Right atrium auricular region (tissue), 2 donors: ENCODE measurements around the gene NRP1. TPM values are rescaled to one million over a fixed set of nuclear protein-coding genes. Genes with fewer than 3 reads are reported as not detected.
A peak's percentile ranks its signal among the peaks of the same experiment; 100 is the strongest.

Experiments
- DNase-seq: peaks from one replicate; pipeline ENCODE4 v3.0.0-alpha.2; 2019; ENCODE audit warnings: low spot score
- H3K27ac ChIP-seq, 2 donors: fragments of 200-600 bp; sonication (generic); 1 replicate in 1 of 2; 2 replicates in 1 of 2; pipeline ENCODE4 v1.5.1; 2016 to 2019
- H3K27me3 ChIP-seq, 2 donors: fragments of 200-600 bp; sonication (generic); one replicate each; pipeline versions ENCODE4 v1.5.1 to v1.6.0; 2017 to 2019
- H3K36me3 ChIP-seq: fragments of 200-600 bp; sonication (generic); one replicate; pipeline ENCODE4 v1.5.1; 2016
- H3K4me1 ChIP-seq, 2 donors: fragments of 200-600 bp; sonication (generic); one replicate each; pipeline versions ENCODE4 v1.5.1 to v1.6.0; 2017 to 2019
- H3K4me3 ChIP-seq, 2 donors: fragments of 200-600 bp; sonication (generic); 1 replicate in 1 of 2; 2 replicates in 1 of 2; pipeline ENCODE4 v1.5.1; 2017 to 2019; ENCODE audit warnings: mild to moderate bottlenecking in 1 of 2, moderate library complexity in 1 of 2
- H3K9me3 ChIP-seq, 2 donors: fragments of 200-600 bp; sonication (generic); one replicate each; pipeline ENCODE4 v1.5.1; 2019
- total RNA-seq, 2 donors: library from RNA; depleted of rRNA; stranded (reverse); fragments of >200 nt; gene quantifications; one replicate each; pipeline ENCODE4 v1.1.0, GENCODE V29; 2016
- TF ChIP-seq, protein P1 (sequence below), 2 donors: fragments of 200-600 bp; sonication (generic); IDR thresholded peaks; one replicate each; pipeline ENCODE4 v1.5.1; 2019; ENCODE audit warnings: antibody characterized with exemption in 2 of 2

Gene NRP1
- total RNA-seq, 2 donors from 2014 or later: 54.6 to 83.1 TPM

DNA sequence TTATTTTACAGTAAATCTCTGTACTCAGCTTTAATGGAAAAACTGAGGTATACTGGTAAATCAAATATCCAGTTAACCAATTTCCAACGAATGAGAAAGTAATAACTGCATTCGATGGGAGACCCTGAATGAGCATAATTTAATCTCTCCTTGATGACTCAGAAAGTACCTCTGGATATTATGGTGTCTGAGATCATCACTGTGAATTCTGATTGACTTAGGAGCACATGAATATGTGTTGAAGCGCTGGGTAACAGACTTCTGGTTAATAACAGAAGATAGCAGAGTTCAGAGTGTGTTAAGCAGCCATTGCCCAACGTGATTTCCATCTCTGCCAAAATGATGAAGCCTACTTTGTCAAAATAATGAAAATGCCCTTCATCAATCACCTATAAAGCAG, 116.6 kb downstream of the NRP1 start:
- Histone ChIP-seq H3K4me3 (no peak overlapping the region), H3K9me3 (no peaks in the 10 kb centered on the region), H3K27me3 (no peaks in the 10 kb centered on the region), H3K36me3 (peaks cover 31% of the 10 kb centered on the region), H3K4me1 (peaks cover 0 to 9% of the 10 kb centered on the region in 2 donors), H3K27ac (no peak overlapping the region)
- DNase-seq: no peak
- TF ChIP-seq, protein P1, sequence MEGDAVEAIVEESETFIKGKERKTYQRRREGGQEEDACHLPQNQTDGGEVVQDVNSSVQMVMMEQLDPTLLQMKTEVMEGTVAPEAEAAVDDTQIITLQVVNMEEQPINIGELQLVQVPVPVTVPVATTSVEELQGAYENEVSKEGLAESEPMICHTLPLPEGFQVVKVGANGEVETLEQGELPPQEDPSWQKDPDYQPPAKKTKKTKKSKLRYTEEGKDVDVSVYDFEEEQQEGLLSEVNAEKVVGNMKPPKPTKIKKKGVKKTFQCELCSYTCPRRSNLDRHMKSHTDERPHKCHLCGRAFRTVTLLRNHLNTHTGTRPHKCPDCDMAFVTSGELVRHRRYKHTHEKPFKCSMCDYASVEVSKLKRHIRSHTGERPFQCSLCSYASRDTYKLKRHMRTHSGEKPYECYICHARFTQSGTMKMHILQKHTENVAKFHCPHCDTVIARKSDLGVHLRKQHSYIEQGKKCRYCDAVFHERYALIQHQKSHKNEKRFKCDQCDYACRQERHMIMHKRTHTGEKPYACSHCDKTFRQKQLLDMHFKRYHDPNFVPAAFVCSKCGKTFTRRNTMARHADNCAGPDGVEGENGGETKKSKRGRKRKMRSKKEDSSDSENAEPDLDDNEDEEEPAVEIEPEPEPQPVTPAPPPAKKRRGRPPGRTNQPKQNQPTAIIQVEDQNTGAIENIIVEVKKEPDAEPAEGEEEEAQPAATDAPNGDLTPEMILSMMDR (IDR thresholded peaks at IDR 0.05): no peak

DNA sequence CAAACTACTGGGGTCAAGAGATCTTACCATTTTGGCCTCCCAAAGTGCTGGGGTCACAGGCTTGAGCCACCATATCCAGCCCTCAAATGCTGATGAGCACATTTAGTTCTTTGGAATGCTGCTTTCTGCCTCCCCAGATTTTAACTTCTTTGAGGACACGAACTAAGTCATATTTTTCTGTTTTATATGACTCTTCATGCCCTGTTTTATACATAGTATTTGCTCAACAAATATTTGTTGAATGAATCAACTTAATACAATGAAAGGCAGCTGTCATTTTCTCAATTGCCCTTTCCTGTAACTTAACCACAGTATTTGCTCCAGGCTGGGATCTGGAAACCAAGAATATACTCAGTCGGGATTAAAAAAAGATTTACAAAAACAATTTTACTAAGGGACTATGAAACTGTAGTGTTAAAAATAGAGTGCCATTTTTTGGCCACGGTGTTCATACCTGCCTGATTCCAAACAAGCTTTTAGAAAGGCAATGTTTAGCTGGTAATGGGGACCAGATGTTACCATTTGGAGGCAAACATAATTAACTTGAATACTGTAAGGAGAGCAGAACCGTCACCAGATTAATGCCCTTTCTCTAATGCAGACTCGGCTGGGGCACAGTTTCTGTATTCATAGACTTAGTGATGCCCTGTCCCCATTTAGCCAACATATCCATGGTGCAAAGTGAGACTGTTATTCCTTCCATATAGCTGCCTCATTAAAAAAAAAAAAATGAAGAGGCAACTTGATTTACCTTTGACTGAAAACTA, 117.6 kb downstream of the NRP1 start:
- TF ChIP-seq, protein P1 (IDR thresholded peaks at IDR 0.05): no peak
- Histone ChIP-seq H3K36me3 (peaks cover 31% of the 10 kb centered on the region), H3K4me1 (peaks cover 0 to 19% of the 10 kb centered on the region in 2 donors), H3K27me3 (no peaks in the 10 kb centered on the region), H3K4me3 (no peak overlapping the region), H3K9me3 (no peaks in the 10 kb centered on the region), H3K27ac (peak overlapping the region; percentile 64 to 77)
- DNase-seq: no peak

DNA sequence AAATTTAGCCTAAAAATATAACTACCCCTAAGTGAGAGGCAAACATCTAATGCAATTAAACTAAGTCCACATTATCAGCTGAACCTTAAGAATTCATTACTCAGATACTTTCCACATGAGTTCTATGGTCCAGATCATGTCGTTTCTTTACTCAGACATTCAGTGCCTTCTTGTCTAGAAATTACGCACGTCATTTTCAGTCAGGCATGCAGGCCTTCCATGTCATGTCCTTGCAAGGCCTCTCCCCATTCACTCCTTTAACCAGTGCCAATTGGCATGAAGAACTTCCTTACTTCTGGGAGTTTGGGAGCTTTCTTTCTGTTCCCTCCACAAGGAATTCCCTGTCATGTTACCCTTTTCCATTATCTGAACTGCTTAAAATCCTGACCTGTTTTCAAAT, 118.8 kb downstream of the NRP1 start:
- peak overlapping the region; percentile 64 to 77 for H3K27ac ChIP-seq
- no peak for DNase-seq
- no peaks in the 10 kb centered on the region for H3K27me3 ChIP-seq
- no peak overlapping the region for H3K4me3 ChIP-seq
- H3K9me3 ChIP-seq: no peaks in the 10 kb centered on the region
- peaks cover 21% of the 10 kb centered on the region for H3K36me3 ChIP-seq
- TF ChIP-seq, protein P1 (IDR thresholded peaks at IDR 0.05): no peak
- H3K4me1 ChIP-seq: peaks cover 0 to 29% of the 10 kb centered on the region in 2 donors

DNA sequence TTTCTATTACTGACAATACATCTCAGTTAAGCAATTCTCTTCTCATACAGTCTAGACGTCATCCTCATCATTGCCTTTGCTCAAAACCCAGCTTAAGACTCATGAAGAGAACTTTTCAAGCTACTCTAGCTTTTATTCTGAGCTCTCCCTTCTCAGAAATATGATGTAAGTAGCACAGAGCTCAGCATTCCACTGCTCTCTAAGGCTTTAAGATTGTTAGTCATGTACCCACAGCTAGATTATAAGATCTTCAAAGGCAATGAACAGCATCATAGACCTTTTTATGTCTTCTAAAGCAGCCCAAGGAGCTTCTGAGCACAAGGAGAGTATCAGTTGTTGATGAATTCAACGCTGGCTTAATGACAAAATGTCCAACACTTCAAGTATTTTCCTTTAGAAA, 119.3 kb downstream of the NRP1 start:
- no peaks in the 10 kb centered on the region for H3K9me3 ChIP-seq
- H3K27ac ChIP-seq: peak overlapping the region; percentile 53 to 77
- TF ChIP-seq, protein P1 (IDR thresholded peaks at IDR 0.05): no peak
- H3K4me3 ChIP-seq: no peak overlapping the region
- H3K27me3 ChIP-seq: no peaks in the 10 kb centered on the region
- H3K4me1 ChIP-seq: peaks cover 0 to 29% of the 10 kb centered on the region in 2 donors
- no peak for DNase-seq
- H3K36me3 ChIP-seq: peaks cover 17% of the 10 kb centered on the region

DNA sequence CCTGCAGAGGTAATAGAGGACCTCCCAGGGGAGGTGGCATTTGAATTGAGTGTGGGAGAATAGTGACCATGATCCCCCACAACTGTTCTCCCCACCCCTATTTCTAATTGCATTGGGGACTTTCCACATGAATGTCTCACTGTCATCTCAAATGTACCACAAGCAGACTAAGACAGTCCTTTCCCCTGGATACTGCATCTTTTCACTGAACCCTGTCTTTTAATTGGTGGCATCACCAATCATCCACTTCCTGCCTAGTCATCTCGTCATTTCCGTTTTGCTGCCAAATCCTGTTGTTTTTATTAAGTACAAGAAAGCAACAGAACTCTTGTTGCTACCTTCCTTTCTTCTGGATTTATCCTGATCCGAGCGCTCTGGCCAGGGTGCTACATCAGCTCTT, 120.3 kb downstream of the NRP1 start:
- Histone ChIP-seq H3K36me3 (peaks cover 17% of the 10 kb centered on the region), H3K4me1 (peaks cover 0 to 22% of the 10 kb centered on the region in 2 donors), H3K9me3 (no peaks in the 10 kb centered on the region), H3K27ac (peak overlapping the region; percentile 53 to 77), H3K4me3 (no peak overlapping the region), H3K27me3 (no peaks in the 10 kb centered on the region)
- DNase-seq: no peak
- TF ChIP-seq, protein P1 (IDR thresholded peaks at IDR 0.05): no peak
